MCF 10A (cell line): Measurements from ENCODE around the gene MATCAP1. TPM values are rescaled to one million over a fixed set of nuclear protein-coding genes. Genes with fewer than 3 reads are reported as not detected.
A peak's percentile ranks its signal among the peaks of the same experiment; 100 is the strongest.

ENCODE experiments used
- BruUV-seq: library from RNA; stranded (reverse); fragments of 400-500 nt; replicated peaks from 2 replicates; lab custom pipeline; 2021; lab: Mats Ljungman, UMichigan
- CTCF ChIA-PET: fragments of 300-600 bp; sonication (Branson Sonifier 250); formaldehyde crosslinking; extraction: SDS; loops from one replicate; lab custom pipeline; 2021; ENCODE audit warnings: antibody characterized with exemption, inconsistent platforms; lab: Yijun Ruan, JAX
- POLR2A ChIA-PET: fragments of 300-600, 350-650 bp; sonication (Branson Sonifier 250); formaldehyde crosslinking; extraction: SDS; loops from one replicate; lab custom pipeline; 2020; ENCODE audit warnings: antibody characterized with exemption, inconsistent platforms; lab: Yijun Ruan, JAX
- DNase-seq: peaks from one replicate; pipeline ENCODE4 v3.0.0-alpha.2; 2018; ENCODE audit not compliant: unreplicated experiment
- H3K27ac Mint-ChIP-seq: one replicate; pipeline ENCODE4 v1.8.0; 2022; ENCODE audit warnings: mild to moderate bottlenecking, low read depth, mixed read lengths; ENCODE audit not compliant: unreplicated experiment
- H3K27me3 Mint-ChIP-seq: one replicate; pipeline ENCODE4 v1.8.0; 2022; ENCODE audit warnings: mixed read lengths; ENCODE audit not compliant: insufficient read depth, unreplicated experiment
- H3K36me3 Mint-ChIP-seq: one replicate; pipeline ENCODE4 v1.8.0; 2022; ENCODE audit warnings: mild to moderate bottlenecking, moderate library complexity, mixed read lengths; ENCODE audit not compliant: insufficient read depth, unreplicated experiment
- H3K4me1 Mint-ChIP-seq: one replicate; pipeline ENCODE4 v1.8.0; 2022; ENCODE audit warnings: mixed read lengths; ENCODE audit not compliant: insufficient read depth, unreplicated experiment
- H3K4me3 Mint-ChIP-seq: one replicate; pipeline ENCODE4 v1.8.0; 2022; ENCODE audit warnings: mild to moderate bottlenecking, moderate library complexity, mixed read lengths; ENCODE audit not compliant: unreplicated experiment
- H3K9me3 Mint-ChIP-seq: one replicate; pipeline ENCODE4 v1.8.0; 2022; ENCODE audit warnings: mixed read lengths; ENCODE audit not compliant: unreplicated experiment
- CTCF ChIP-seq: fragments of 200-600 bp; IDR thresholded peaks from one replicate; pipeline ENCODE4 v1.8.0; 2022; ENCODE audit warnings: antibody characterized with exemption, mild to moderate bottlenecking; ENCODE audit not compliant: unreplicated experiment
- intact Hi-C: fragments of 100-400 bp; cut with micrococcal nuclease; formaldehyde crosslinking; loops from 2 replicates; pipeline ENCODE4 v1.14.1; 2022
- total RNA-seq: library from RNA; stranded (reverse); gene quantifications from 2 replicates; pipeline ENCODE4 v1.2.3, GENCODE V29; 2022

Gene MATCAP1
- total RNA-seq, 1 experiment from 2014 or later: 18.1 TPM

GRCh38 chr16:67163164-67163998 is 20.4 kb downstream of the MATCAP1 start:
- BruUV-seq: no TSS peak
- TF ChIP-seq CTCF: no peak
- Mint-ChIP-seq H3K36me3 (peaks cover 12% of the 10 kb centered on the region), H3K27ac (no peak overlapping the region), H3K4me1 (peaks cover 6% of the 10 kb centered on the region), H3K4me3 (no peak overlapping the region), H3K27me3 (no peaks in the 10 kb centered on the region), H3K9me3 (no peaks in the 10 kb centered on the region)
- ChIA-PET POLR2A (interaction anchor here (0.8 to 4.6 kb wide), 3 partner anchors 12 to 21 kb away, joined by 3 to 94 read pairs (median 4); partner anchors contain the start of gene MATCAP1), CTCF (interaction anchor here (0.5 to 1.3 kb wide), 4 partner anchors 9 to 405 kb away, joined by 3 to 8 read pairs (median 3); no protein-coding TSS in a partner anchor)
- no peak for DNase-seq
- intact Hi-C loops: no loop called here

- H3K4me3 Mint-ChIP-seq: no peak overlapping the region
- POLR2A ChIA-PET: interaction anchor here (0.8 to 4.6 kb wide), 3 partner anchors 13 to 22 kb away, joined by 3 to 94 read pairs (median 4); partner anchors contain the start of gene MATCAP1
- no peaks in the 10 kb centered on the region for H3K27me3 Mint-ChIP-seq
- CTCF ChIA-PET: interaction anchor here (0.5 to 1.3 kb wide), 6 partner anchors 10 to 406 kb away, joined by 3 to 8 read pairs (median 3); no protein-coding TSS in a partner anchor
- no peaks in the 10 kb centered on the region for H3K9me3 Mint-ChIP-seq
- DNase-seq: no peak
- H3K4me1 Mint-ChIP-seq: peaks cover 9% of the 10 kb centered on the region
- peaks cover 12% of the 10 kb centered on the region for H3K36me3 Mint-ChIP-seq
- H3K27ac Mint-ChIP-seq: no peak overlapping the region
- no peak for TF ChIP-seq CTCF
- intact Hi-C loops: no loop called here
- no TSS peak for BruUV-seq
Measured at GRCh38 chr16:67162506-67163163, 21.1 kb downstream of the MATCAP1 start.

- no peak overlapping the region for H3K27ac Mint-ChIP-seq
- TF ChIP-seq CTCF: no peak
- H3K27me3 Mint-ChIP-seq: no peaks in the 10 kb centered on the region
- intact Hi-C loops: loop anchor here (1.0 kb wide), 1 partner anchor 9 kb away; the partner anchor contains the start of gene NOL3
- no TSS peak for BruUV-seq
- peaks cover 12% of the 10 kb centered on the region for H3K36me3 Mint-ChIP-seq
- peak overlapping the region; percentile 29 for H3K4me3 Mint-ChIP-seq
- CTCF ChIA-PET: interaction anchor here (0.6 to 2.7 kb wide), 5 partner anchors 13 to 28 kb away, joined by 3 to 10 read pairs (median 3); partner anchors contain the start of gene EXOC3L1
- H3K9me3 Mint-ChIP-seq: no peaks in the 10 kb centered on the region
- H3K4me1 Mint-ChIP-seq: peaks cover 9% of the 10 kb centered on the region
- DNase-seq: no peak
- POLR2A ChIA-PET: interaction anchor here (1.1 to 4.6 kb wide), 6 partner anchors 9 to 165 kb away, joined by 3 to 94 read pairs (median 4); partner anchors contain the start of gene NOL3
Measured at GRCh38 chr16:67161595-67162058, 22.1 kb downstream of the MATCAP1 start.
